Heart left ventricle (tissue), 16 donors: Measurements from ENCODE around the gene KIF16B. TPM values are rescaled to one million over a fixed set of nuclear protein-coding genes. Genes with fewer than 3 reads are reported as not detected.

ENCODE experiments used
- ATAC-seq, 4 donors: fragments of 200-7000 bp; cut with Tn5 transposase; one replicate each; pipeline ENCODE4 v1.9.1; 2020 to 2022; ENCODE audit warnings: moderate library complexity in 4 of 4, mild to moderate bottlenecking in 3 of 4, moderate number of reproducible peaks in 1 of 4
- DNase-seq, 5 donors: peaks; one replicate each; pipeline ENCODE4 v3.0.0-alpha.2; 2020
- H3K27ac ChIP-seq, 12 donors: fragments of 200-600 bp; sonication (generic) in 4 of 12; one replicate each; pipeline versions ENCODE4 v1.5.0 to v1.8.0; 2016 to 2022; ENCODE audit warnings: mild to moderate bottlenecking in 2 of 12
- H3K27me3 ChIP-seq, 9 donors: fragments of 200-600 bp; sonication (generic) in 2 of 9; one replicate each; pipeline versions ENCODE4 v1.5.1 to v1.8.0; 2016 to 2022; ENCODE audit warnings: mild to moderate bottlenecking in 3 of 9
- H3K36me3 ChIP-seq, 9 donors: fragments of 200-600 bp; sonication (generic) in 2 of 9; one replicate each; pipeline versions ENCODE4 v1.5.0 to v1.8.0; 2018 to 2022; ENCODE audit warnings: mild to moderate bottlenecking in 2 of 9
- H3K4me1 ChIP-seq, 12 donors: fragments of 200-600 bp; sonication (generic) in 4 of 12; one replicate each; pipeline versions ENCODE4 v1.5.0 to v1.8.0; 2016 to 2022; ENCODE audit warnings: mild to moderate bottlenecking in 3 of 12
- H3K4me3 ChIP-seq, 12 donors: fragments of 200-600 bp; sonication (generic) in 4 of 12; one replicate each; pipeline versions ENCODE4 v1.5.0 to v1.8.0; 2017 to 2022; ENCODE audit warnings: mild to moderate bottlenecking in 9 of 12, moderate library complexity in 4 of 12
- H3K9me3 ChIP-seq, 12 donors: fragments of 200-600 bp; sonication (generic) in 4 of 12; one replicate each; pipeline versions ENCODE4 v1.5.0 to v1.8.0; 2016 to 2022; ENCODE audit warnings: mild to moderate bottlenecking in 1 of 12
- CTCF ChIP-seq, 12 donors: fragments of 200-600 bp; sonication (generic) in 4 of 12; IDR thresholded peaks; one replicate each; pipeline versions ENCODE4 v1.5.0 to v1.8.0; 2018 to 2022; ENCODE audit warnings: antibody characterized with exemption in 12 of 12, mild to moderate bottlenecking in 5 of 12
- POLR2A ChIP-seq, 2 donors: fragments of 450-650 bp; IDR thresholded peaks; one replicate each; pipeline ENCODE4 v1.6.1; 2017; ENCODE audit warnings: antibody characterized with exemption in 2 of 2, mild to moderate bottlenecking in 2 of 2, moderate library complexity in 2 of 2
- WGBS, 4 donors: extraction: QIAGEN DNeasy Blood & Tissue Kit in 2 of 4; methylation state at CpG; one replicate each; pipeline versions ENCODE4 v1.1.5 to v1.1.7; 2013 to 2018; 5-methylcytosine and 5-hydroxymethylcytosine counted together
- intact Hi-C, 10 donors: fragments of 100-400 bp; cut with DNase I; formaldehyde crosslinking; loops; one replicate each; pipeline versions ENCODE4 v1.11.1 to v1.14.2; 2022
- polyA plus RNA-seq, 2 donors: library from polyadenylated mRNA; stranded (reverse); fragments of 200-250 nt; gene quantifications; one replicate each; pipeline ENCODE4 v1.2.3, GENCODE V29; 2013
- total RNA-seq, 9 donors: library from RNA; depleted of rRNA in 2 of 9; stranded (reverse); fragments of >200 nt in 2 of 9; fragmentation: NEBNext Ultra II Directional in 3 of 9; extraction: Animal tissue kit (Norgen Biotek cat#: 25700) in 3 of 9; gene quantifications; one replicate each; pipeline versions ENCODE4 v1.1.0 to v1.2.4, GENCODE V29; 2016 to 2023
- donor health status: ischemic (EF 13 %, LVEDD 7.1; RV severe dilation, severe dysfunction).
- donor health status: healthy with polysubstance abuse.
- donor health status: DM: no; HTN: yes; CAD: no.
- donor health status: DM: no; HTN: no; CAD: no.
- donor health status: ischemic (EF 25% LVEDD 6.9; RV normal size, moderate dysfunction).
- donor health status: ischemic (EF 25% LVEDD 5.7; RV mildly dilated, moderate dysfunction).
- donor health status: healthy.
- donor health status: DM: yes; HTN: yes; CAD: no.
- donor health status: ischemic (EF 35%, LVEDD 5.7; RV mildly dilated, moderate dysfunction).
- donor health status: nonischemic (EF 11% LVEDD 7.7; RV severe dilation, severe dysfunction).
- donor health status: DM: yes; HTN: yes; CAD: no.
- donor health status: PGD.
- donor health status: ischemic (EF 29% LVEDD 5.4; RV normal size, mild dysfunction).
- donor health status: nonischemic (EF 23%, LVEDD 6.1; RV moderate dilation, normal function).

Gene KIF16B
- total and polyA plus RNA-seq, 11 donors: 8.8 to 31.8 (median 17.8) TPM

GRCh38 chr20:16246291-16246690, 327.0 kb downstream of the KIF16B start:
- H3K36me3 ChIP-seq: no peaks in the 10 kb centered on the region
- no peak for TF ChIP-seq CTCF (IDR thresholded peaks at IDR 0.05)
- TF ChIP-seq POLR2A (IDR thresholded peaks at IDR 0.05): no peak
- no peaks in the 10 kb centered on the region for H3K9me3 ChIP-seq
- no peak for ATAC-seq
- no peaks in the 10 kb centered on the region for H3K27me3 ChIP-seq
- no peak overlapping the region for H3K4me3 ChIP-seq
- intact Hi-C loops: loop anchor here in 1 of 10 donors (10.0 kb wide), 1 partner anchor 229 kb away; no protein-coding TSS in a partner anchor
- WGBS, 4 donors: 80 to 87% (median 83%) methylated on average over 7 of the region's 7 CpGs
- no peak for DNase-seq
- H3K27ac ChIP-seq: no peak overlapping the region
- H3K4me1 ChIP-seq: no peaks in the 10 kb centered on the region

- H3K27me3 ChIP-seq: no peaks in the 10 kb centered on the region
- no peak overlapping the region for H3K4me3 ChIP-seq
- H3K4me1 ChIP-seq: no peaks in the 10 kb centered on the region
- H3K9me3 ChIP-seq: peaks cover 0 to under 1% (median 0%) of the 10 kb centered on the region in 12 donors
- WGBS, 4 donors: 73 to 78% (median 75%) methylated on average over 9 of the region's 9 CpGs
- no peak overlapping the region for H3K27ac ChIP-seq
- H3K36me3 ChIP-seq: no peaks in the 10 kb centered on the region
- intact Hi-C loops: loop anchor here in 1 of 10 donors (10.0 kb wide), 1 partner anchor 229 kb away; no protein-coding TSS in a partner anchor
- DNase-seq: no peak
- ATAC-seq: no peak
- TF ChIP-seq CTCF (IDR thresholded peaks at IDR 0.05) (no peak), POLR2A (IDR thresholded peaks at IDR 0.05) (no peak)
These were observed 327.4 kb downstream of the KIF16B start for GRCh38 chr20:16245879-16246278.

DNA sequence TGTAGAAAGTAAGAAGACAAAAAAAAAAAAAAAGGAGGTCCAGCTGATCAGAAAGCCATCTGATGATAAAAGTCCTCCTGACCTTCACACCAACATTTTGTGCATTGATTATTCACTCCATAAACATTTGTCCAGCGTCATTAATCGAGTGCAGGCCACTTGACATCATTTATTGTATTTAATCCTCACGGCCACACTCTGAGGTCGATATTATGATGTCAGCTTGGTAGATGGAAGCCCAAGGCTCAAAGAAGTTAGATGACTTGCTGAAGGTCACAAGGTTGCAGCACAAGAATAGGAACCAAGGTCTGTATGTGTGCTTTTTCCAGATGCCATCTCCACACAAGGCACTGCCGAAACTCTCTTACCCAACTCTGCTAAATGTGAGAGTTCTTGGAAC, 328.4 kb downstream of the KIF16B start:
- 92 to 97% (median 96%) methylated on average over 5 of the region's 5 CpGs for WGBS, 4 donors
- DNase-seq: no peak
- Histone ChIP-seq H3K36me3 (no peaks in the 10 kb centered on the region), H3K27me3 (no peaks in the 10 kb centered on the region), H3K9me3 (peaks cover 0 to 10% (median 2%) of the 10 kb centered on the region in 12 donors), H3K4me3 (no peak overlapping the region), H3K4me1 (no peaks in the 10 kb centered on the region), H3K27ac (no peak overlapping the region)
- TF ChIP-seq CTCF (IDR thresholded peaks at IDR 0.05) (no peak), POLR2A (IDR thresholded peaks at IDR 0.05) (no peak)
- intact Hi-C loops: loop anchor here in 1 of 10 donors (10.0 kb wide), 1 partner anchor 230 kb away; no protein-coding TSS in a partner anchor
- ATAC-seq: no peak

GRCh38 chr20:16243470-16243869, 329.8 kb downstream of the KIF16B start:
- H3K27ac ChIP-seq: no peak overlapping the region
- H3K9me3 ChIP-seq: peaks cover 0 to 24% (median 4%) of the 10 kb centered on the region in 12 donors
- WGBS, 4 donors: 32 to 50% (median 37%) methylated on average over 4 of the region's 4 CpGs
- intact Hi-C loops: loop anchor here in 1 of 10 donors (10.0 kb wide), 1 partner anchor 231 kb away; no protein-coding TSS in a partner anchor
- H3K4me3 ChIP-seq: no peak overlapping the region
- TF ChIP-seq CTCF (IDR thresholded peaks at IDR 0.05) (peak in 1 of 12 donors; percentile 26), POLR2A (IDR thresholded peaks at IDR 0.05) (no peak)
- ATAC-seq (no peak), DNase-seq (no peak)
- H3K27me3 ChIP-seq: no peaks in the 10 kb centered on the region
- no peaks in the 10 kb centered on the region for H3K36me3 ChIP-seq
- no peaks in the 10 kb centered on the region for H3K4me1 ChIP-seq
